ENCODE results near the gene DIS3L.

DNA sequence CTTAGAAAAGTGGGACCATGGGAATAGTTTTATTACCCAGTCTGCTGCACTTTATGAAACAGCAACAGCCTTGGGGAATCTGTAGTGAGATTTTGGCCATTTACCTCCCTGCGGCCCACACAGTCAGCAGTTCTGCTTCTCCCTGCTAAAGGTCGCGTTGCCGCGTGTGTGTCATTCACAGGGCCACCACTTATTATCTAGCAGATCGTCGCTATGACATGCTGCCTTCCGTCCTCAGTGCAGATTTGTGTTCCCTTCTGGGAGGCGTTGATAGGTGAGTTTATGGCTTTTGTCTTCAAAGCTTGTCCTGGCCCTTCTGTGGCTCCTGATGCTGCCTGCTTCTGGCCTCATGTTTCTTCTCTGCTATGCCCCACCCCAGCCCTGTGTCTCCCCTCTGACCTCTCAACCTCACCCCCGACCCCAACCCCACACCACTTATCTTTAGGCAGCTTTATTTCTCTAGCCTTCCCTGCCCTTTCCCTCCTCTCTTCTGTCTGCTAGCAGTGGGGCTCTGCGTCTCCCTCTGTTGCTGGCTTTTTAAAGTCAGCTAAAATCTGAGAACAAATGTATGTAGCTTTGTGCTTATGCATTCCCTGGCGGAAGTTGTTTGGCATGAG, 30.1 kb downstream of the DIS3L start:
- TF ChIP-seq TAF1 (IDR thresholded peaks at IDR 0.05; ENCODE audit: low read depth) (no peak), REST (IDR thresholded peaks at IDR 0.05; ENCODE audit: low read depth) (no peak), MAX (IDR thresholded peaks at IDR 0.05) (no peak), EP300 (IDR thresholded peaks at IDR 0.05; ENCODE audit: borderline replicate concordance) (no peak), YY1 (IDR thresholded peaks at IDR 0.05; ENCODE audit: low read depth) (no peak), CEBPB (IDR thresholded peaks at IDR 0.05) (no peak), RAD21 (IDR thresholded peaks at IDR 0.05; ENCODE audit: low read depth) (no peak), NFIC (IDR thresholded peaks at IDR 0.05) (no peak), TEAD4 (IDR thresholded peaks at IDR 0.05) (no peak), FOXM1 (IDR thresholded peaks at IDR 0.05; ENCODE audit: borderline replicate concordance, low read depth) (no peak)
- TF ChIP-seq, protein P1, sequence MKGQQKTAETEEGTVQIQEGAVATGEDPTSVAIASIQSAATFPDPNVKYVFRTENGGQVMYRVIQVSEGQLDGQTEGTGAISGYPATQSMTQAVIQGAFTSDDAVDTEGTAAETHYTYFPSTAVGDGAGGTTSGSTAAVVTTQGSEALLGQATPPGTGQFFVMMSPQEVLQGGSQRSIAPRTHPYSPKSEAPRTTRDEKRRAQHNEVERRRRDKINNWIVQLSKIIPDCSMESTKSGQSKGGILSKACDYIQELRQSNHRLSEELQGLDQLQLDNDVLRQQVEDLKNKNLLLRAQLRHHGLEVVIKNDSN (IDR thresholded peaks at IDR 0.05), result no peak
